Measurements from ENCODE around the gene PLCB4.

The PLCB4 gene

DNA sequence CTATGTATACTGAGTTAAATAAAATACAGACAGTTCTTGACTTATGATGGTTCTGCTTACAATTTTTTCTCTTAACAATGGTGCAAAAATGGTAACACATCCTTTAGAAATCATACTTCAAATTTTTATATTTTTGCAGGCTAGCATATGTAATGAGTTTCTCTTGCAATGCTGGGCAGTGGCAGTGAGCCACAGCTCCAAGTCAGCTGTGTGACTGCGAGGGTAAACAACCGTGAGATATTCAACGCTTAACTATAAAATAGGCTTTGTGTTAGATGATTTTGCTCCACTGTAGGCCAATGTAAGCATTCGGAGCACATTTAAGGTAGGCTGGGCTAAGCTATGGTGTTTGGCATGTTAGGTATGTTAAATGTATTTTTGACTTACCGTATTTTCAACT lies 136.1 kb downstream of the PLCB4 start:
- TF ChIP-seq, protein P1, sequence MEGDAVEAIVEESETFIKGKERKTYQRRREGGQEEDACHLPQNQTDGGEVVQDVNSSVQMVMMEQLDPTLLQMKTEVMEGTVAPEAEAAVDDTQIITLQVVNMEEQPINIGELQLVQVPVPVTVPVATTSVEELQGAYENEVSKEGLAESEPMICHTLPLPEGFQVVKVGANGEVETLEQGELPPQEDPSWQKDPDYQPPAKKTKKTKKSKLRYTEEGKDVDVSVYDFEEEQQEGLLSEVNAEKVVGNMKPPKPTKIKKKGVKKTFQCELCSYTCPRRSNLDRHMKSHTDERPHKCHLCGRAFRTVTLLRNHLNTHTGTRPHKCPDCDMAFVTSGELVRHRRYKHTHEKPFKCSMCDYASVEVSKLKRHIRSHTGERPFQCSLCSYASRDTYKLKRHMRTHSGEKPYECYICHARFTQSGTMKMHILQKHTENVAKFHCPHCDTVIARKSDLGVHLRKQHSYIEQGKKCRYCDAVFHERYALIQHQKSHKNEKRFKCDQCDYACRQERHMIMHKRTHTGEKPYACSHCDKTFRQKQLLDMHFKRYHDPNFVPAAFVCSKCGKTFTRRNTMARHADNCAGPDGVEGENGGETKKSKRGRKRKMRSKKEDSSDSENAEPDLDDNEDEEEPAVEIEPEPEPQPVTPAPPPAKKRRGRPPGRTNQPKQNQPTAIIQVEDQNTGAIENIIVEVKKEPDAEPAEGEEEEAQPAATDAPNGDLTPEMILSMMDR (conservative IDR thresholded peaks at IDR 0.05; ENCODE audit: low read depth, low read length): no peak
- no peak overlapping the region for H3K4me3 ChIP-seq (ENCODE audit: low read depth, low read length)
- no peak for DNase-seq (ENCODE audit: low read depth)

GRCh38 chr20:9206486-9206885 lies 137.6 kb downstream of the PLCB4 start:
- no peak for DNase-seq (ENCODE audit: low read depth)
- TF ChIP-seq, protein P1 (conservative IDR thresholded peaks at IDR 0.05; ENCODE audit: low read depth, low read length): no peak
- H3K4me3 ChIP-seq (ENCODE audit: low read depth, low read length): no peak overlapping the region

- no peak for DNase-seq (ENCODE audit: low read depth)
- no peak overlapping the region for H3K4me3 ChIP-seq (ENCODE audit: low read depth, low read length)
- TF ChIP-seq, protein P1 (conservative IDR thresholded peaks at IDR 0.05; ENCODE audit: low read depth, low read length): no peak
These were observed 138.4 kb downstream of the PLCB4 start for GRCh38 chr20:9207253-9207652.

- DNase-seq (ENCODE audit: low read depth): no peak
- TF ChIP-seq, protein P1 (conservative IDR thresholded peaks at IDR 0.05; ENCODE audit: low read depth, low read length): no peak
- H3K4me3 ChIP-seq (ENCODE audit: low read depth, low read length): no peak overlapping the region
These were observed 141.5 kb downstream of the PLCB4 start for GRCh38 chr20:9210356-9210755.

- no peak overlapping the region for H3K4me3 ChIP-seq (ENCODE audit: low read depth, low read length)
- no peak for DNase-seq (ENCODE audit: low read depth)
- TF ChIP-seq, protein P1 (conservative IDR thresholded peaks at IDR 0.05; ENCODE audit: low read depth, low read length): no peak
These were observed 142.3 kb downstream of the PLCB4 start for GRCh38 chr20:9211016-9211760.

DNA sequence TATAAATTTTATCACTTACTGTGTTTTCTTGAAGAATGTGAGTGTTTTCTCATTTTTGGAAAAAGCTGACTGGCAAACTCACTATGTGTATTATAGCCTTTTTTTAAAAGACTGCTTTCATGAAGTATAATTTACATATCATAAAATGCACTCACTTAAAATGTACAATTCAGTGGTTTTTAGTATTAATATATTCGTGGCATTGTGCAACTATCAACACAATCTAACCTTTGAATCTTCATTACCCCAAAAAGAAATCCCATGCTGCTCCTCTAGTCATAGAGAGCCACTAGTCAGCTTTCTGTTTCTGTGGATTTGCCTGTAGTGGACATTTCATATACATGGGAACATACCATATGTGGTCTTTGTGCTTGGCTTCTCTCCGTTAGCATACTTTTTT lies 143.8 kb downstream of the PLCB4 start:
- no peak for DNase-seq (ENCODE audit: low read depth)
- no peak overlapping the region for H3K4me3 ChIP-seq (ENCODE audit: low read depth, low read length)
- TF ChIP-seq, protein P1 (conservative IDR thresholded peaks at IDR 0.05; ENCODE audit: low read depth, low read length): no peak

DNA sequence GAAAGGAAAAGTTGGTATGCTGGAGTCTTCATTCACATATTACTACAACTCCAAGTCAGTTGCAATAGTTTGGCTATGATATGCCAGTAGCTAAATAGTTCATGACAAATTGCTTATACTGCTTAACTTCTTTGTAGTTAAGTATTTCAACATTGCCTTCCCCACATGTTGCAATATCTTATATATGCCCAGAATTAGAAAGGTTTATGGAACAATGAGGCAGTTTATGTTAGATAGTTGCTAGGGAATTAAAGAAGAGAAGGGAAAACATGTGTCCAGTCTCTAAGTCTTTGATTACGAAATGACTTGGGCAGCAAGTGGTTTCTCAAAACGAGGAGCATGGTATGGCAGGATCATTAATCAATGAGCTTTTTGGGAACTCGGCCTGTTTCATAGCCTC lies 145.8 kb downstream of the PLCB4 start:
- TF ChIP-seq, protein P1 (conservative IDR thresholded peaks at IDR 0.05; ENCODE audit: low read depth, low read length): no peak
- peak; percentile 75 for DNase-seq (ENCODE audit: low read depth)
- H3K4me3 ChIP-seq (ENCODE audit: low read depth, low read length): no peak overlapping the region

Data from choroid plexus epithelial cell (primary cell).